GM21360 (cell line): ENCODE data around the gene POU2AF1.

Source experiments
- ATAC-seq: cut with Tn5 transposase; IDR thresholded peaks from one replicate; pipeline ENCODE4 v1.9.1; 2021; ENCODE audit warnings: mild to moderate bottlenecking, moderate library complexity; ENCODE audit not compliant: unreplicated experiment

Gene POU2AF1

GRCh38 chr11:111348147-111348546 lies 30.9 kb downstream of the POU2AF1 start:
- no peak for ATAC-seq

- ATAC-seq = no peak
Observed at GRCh38 chr11:111347723-111348115, 31.4 kb downstream of the POU2AF1 start.

GRCh38 chr11:111347002-111347722 lies 31.9 kb downstream of the POU2AF1 start:
- ATAC-seq = no peak

GRCh38 chr11:111344032-111344431 lies 35.0 kb downstream of the POU2AF1 start:
- ATAC-seq = no peak

- no peak for ATAC-seq
Observed at GRCh38 chr11:111342329-111342728, 36.7 kb downstream of the POU2AF1 start.

- no peak for ATAC-seq
Observed at GRCh38 chr11:111339758-111340388, 39.2 kb downstream of the POU2AF1 start.

- ATAC-seq = no peak
Observed at GRCh38 chr11:111336582-111337256, 42.4 kb downstream of the POU2AF1 start.

GRCh38 chr11:111336062-111336461 lies 43.0 kb downstream of the POU2AF1 start:
- ATAC-seq = no peak

- no peak for ATAC-seq
Observed at GRCh38 chr11:111335549-111335948, 43.5 kb downstream of the POU2AF1 start.

- no peak for ATAC-seq
Observed at GRCh38 chr11:111334532-111335502, 44.3 kb downstream of the POU2AF1 start.

GRCh38 chr11:111331711-111332479 lies 47.2 kb downstream of the POU2AF1 start:
- ATAC-seq = no peak

- ATAC-seq = no peak
Observed at GRCh38 chr11:111330234-111330893, 48.7 kb downstream of the POU2AF1 start.

- no peak for ATAC-seq
Observed at GRCh38 chr11:111329306-111330204, 49.5 kb downstream of the POU2AF1 start.

- ATAC-seq = no peak
Observed at GRCh38 chr11:111327908-111328624, 51.0 kb downstream of the POU2AF1 start.

- no peak for ATAC-seq
Observed at GRCh38 chr11:111326824-111327223, 52.3 kb downstream of the POU2AF1 start.

GRCh38 chr11:111325259-111325658 lies 53.8 kb downstream of the POU2AF1 start:
- no peak for ATAC-seq

- no peak for ATAC-seq
Observed at GRCh38 chr11:111324277-111324720, 54.8 kb downstream of the POU2AF1 start.

- no peak for ATAC-seq
Observed at GRCh38 chr11:111322534-111322933, 56.5 kb downstream of the POU2AF1 start.
